H1 (cell line): Measurements from ENCODE around the gene CAPN11. TPM values are rescaled to one million over a fixed set of nuclear protein-coding genes. Genes with fewer than 3 reads are reported as not detected.

Experiments
- CTCF ChIA-PET: fragments of 300-600 bp; sonication (Branson Sonifier 250); formaldehyde crosslinking; loops from one replicate; lab custom pipeline; 2021; ENCODE audit not compliant: partially characterized antibody; lab: Charles Lee
- POLR2A ChIA-PET: fragments of 300-600 bp; sonication (Branson Sonifier 250); formaldehyde crosslinking; loops from one replicate; lab custom pipeline; 2021; ENCODE audit warnings: inconsistent platforms; ENCODE audit not compliant: partially characterized antibody; lab: Charles Lee
- DNase-seq, 2 experiments: peaks; one replicate each; pipeline versions ENCODE4 v3.0.0 to v3.0.0-alpha.2; 2010 to 2022; ENCODE audit warnings: low spot score in 2 of 2, low read depth in 1 of 2, mixed read lengths in 1 of 2
- FAIRE-seq: peaks from 2 replicates; lab custom pipeline; 2011; peaks lifted over from hg19 to GRCh38; lab: Jason Lieb, UNC
- H2AFZ ChIP-seq: 2 replicates; pipeline ENCODE4 v1.8.1; 2012; ENCODE audit warnings: low read length, inconsistent platforms
- H2AK5ac ChIP-seq: 2 replicates; pipeline ENCODE4 v1.6.1; 2013; ENCODE audit warnings: low read depth, low read length
- H2BK120ac ChIP-seq: replicated peaks from 2 replicates; pipeline ENCODE3; 2013; ENCODE audit warnings: low read depth, low read length, inconsistent platforms
- H2BK12ac ChIP-seq: 2 replicates; pipeline ENCODE4 v1.6.1; 2013; ENCODE audit warnings: low read depth, low read length
- H2BK15ac ChIP-seq: 2 replicates; pipeline ENCODE4 v1.6.1; 2013; ENCODE audit warnings: low read length
- H2BK20ac ChIP-seq: 2 replicates; pipeline ENCODE4 v1.6.1; 2013; ENCODE audit warnings: low read length
- H2BK5ac ChIP-seq: 2 replicates; pipeline ENCODE4 v1.6.1; 2013; ENCODE audit warnings: low read depth, low read length
- H3K14ac ChIP-seq: 2 replicates; pipeline ENCODE4 v1.6.1; 2013; ENCODE audit warnings: inconsistent platforms; ENCODE audit not compliant: insufficient read length
- H3K18ac ChIP-seq: 2 replicates; pipeline ENCODE4 v1.6.1; 2013; ENCODE audit warnings: low read length; ENCODE audit errors: extremely low read depth
- H3K23ac ChIP-seq: 2 replicates; pipeline ENCODE4 v1.6.1; 2013; ENCODE audit warnings: inconsistent platforms; ENCODE audit not compliant: insufficient read length
- H3K23me2 ChIP-seq: 2 replicates; pipeline ENCODE4 v1.6.1; 2013; ENCODE audit warnings: low read depth, low read length
- H3K27ac ChIP-seq: 2 replicates; pipeline ENCODE4 v1.6.1; 2011; ENCODE audit warnings: low read depth, low read length, inconsistent platforms
- H3K27me3 ChIP-seq, 4 experiments: replicated peaks in 1 of 4; 1 replicate in 1 of 4; 2 replicates in 3 of 4; pipeline versions ENCODE4 v1.6.1 to v1.8.1; 2011 to 2013; ENCODE audit warnings: low read length in 3 of 4, mild to moderate bottlenecking in 3 of 4, inconsistent platforms in 2 of 4, mixed read lengths in 2 of 4, moderate library complexity in 1 of 4; ENCODE audit not compliant: control insufficient read depth in 3 of 4, insufficient read depth in 3 of 4; ENCODE audit errors: extremely low read depth in 1 of 4
- H3K36me3 ChIP-seq, 4 experiments: 2 replicates each; pipeline versions ENCODE4 v1.6.1 to v1.8.1; 2011 to 2013; ENCODE audit warnings: mild to moderate bottlenecking in 4 of 4, low read length in 3 of 4, moderate library complexity in 2 of 4, control low read depth in 1 of 4, inconsistent platforms in 1 of 4; ENCODE audit not compliant: insufficient read depth in 4 of 4, control insufficient read depth in 2 of 4
- H3K4ac ChIP-seq: replicated peaks from 2 replicates; pipeline ENCODE3; 2013; ENCODE audit warnings: low read length, low read depth, mixed read lengths, inconsistent platforms; ENCODE audit not compliant: insufficient read length
- H3K4me1 ChIP-seq, 4 experiments: replicated peaks in 1 of 4; 1 replicate in 1 of 4; 2 replicates in 3 of 4; pipeline versions ENCODE4 v1.6.1 to v1.8.1; 2011 to 2013; ENCODE audit warnings: low read length in 3 of 4, inconsistent platforms in 2 of 4, mixed read lengths in 1 of 4; ENCODE audit not compliant: insufficient read depth in 4 of 4, control insufficient read depth in 3 of 4
- H3K4me2 ChIP-seq, 2 experiments: 2 replicates each; pipeline versions ENCODE4 v1.6.1 to v1.8.1; 2011 to 2013; ENCODE audit warnings: low read depth in 2 of 2, low read length in 2 of 2, control low read depth in 1 of 2, inconsistent platforms in 1 of 2, mild to moderate bottlenecking in 1 of 2; ENCODE audit not compliant: insufficient read depth in 1 of 2
- H3K4me3 ChIP-seq, 4 experiments: fragments of 200-600, 300-600 bp in 1 of 4; sonication (generic), shearing (Covaris generic), sonication (Bioruptor Twin) in 1 of 4; 2 replicates each; pipeline versions ENCODE4 v1.5.1 to v1.8.1; 2011 to 2016; ENCODE audit warnings: low read length in 4 of 4, low read depth in 3 of 4, control low read depth in 2 of 4, inconsistent platforms in 2 of 4, mild to moderate bottlenecking in 2 of 4, mixed read lengths in 1 of 4, moderate library complexity in 1 of 4; ENCODE audit not compliant: insufficient read depth in 2 of 4; ENCODE audit errors: extremely low read depth in 1 of 4
- H3K56ac ChIP-seq: replicated peaks from 2 replicates; pipeline ENCODE3; 2013; ENCODE audit warnings: low read depth, mild to moderate bottlenecking, mixed read lengths, low read length, inconsistent platforms; ENCODE audit not compliant: insufficient read length
- H3K79me1 ChIP-seq: 2 replicates; pipeline ENCODE4 v1.6.1; 2013; ENCODE audit warnings: low read depth, low read length, control low read depth
- H3K79me2 ChIP-seq, 2 experiments: 2 replicates each; pipeline versions ENCODE4 v1.6.1 to v1.8.1; 2012 to 2013; ENCODE audit warnings: low read length in 2 of 2, mild to moderate bottlenecking in 2 of 2, inconsistent platforms in 1 of 2; ENCODE audit not compliant: insufficient read depth in 2 of 2, control insufficient read depth in 1 of 2
- H3K9ac ChIP-seq, 4 experiments: replicated peaks in 1 of 4; 1 replicate in 1 of 4; 2 replicates in 3 of 4; pipeline versions ENCODE4 v1.6.1 to v1.8.1; 2011 to 2013; ENCODE audit warnings: low read depth in 3 of 4, low read length in 3 of 4, control low read depth in 2 of 4, mild to moderate bottlenecking in 2 of 4, moderate library complexity in 2 of 4, inconsistent platforms in 1 of 4; ENCODE audit errors: extremely low read depth in 1 of 4
- H3K9me3 ChIP-seq, 2 experiments: 2 replicates each; pipeline versions ENCODE4 v1.6.1 to v1.8.1; 2012 to 2013; ENCODE audit warnings: mild to moderate bottlenecking in 2 of 2, moderate library complexity in 2 of 2, control low read depth in 1 of 2, inconsistent platforms in 1 of 2, low read depth in 1 of 2, low read length in 1 of 2, mixed read lengths in 1 of 2; ENCODE audit not compliant: insufficient read depth in 2 of 2
- H4K20me1 ChIP-seq, 2 experiments: replicated peaks in 1 of 2; 2 replicates each; pipeline versions ENCODE3 to v1.8.1; 2011 to 2013; ENCODE audit warnings: inconsistent platforms in 2 of 2, low read length in 2 of 2, mild to moderate bottlenecking in 1 of 2; ENCODE audit not compliant: insufficient read depth in 2 of 2, control insufficient read depth in 1 of 2
- H4K5ac ChIP-seq: 2 replicates; pipeline ENCODE4 v1.6.1; 2013; ENCODE audit warnings: low read length, low read depth, mixed read lengths, inconsistent platforms; ENCODE audit not compliant: insufficient read length
- H4K8ac ChIP-seq: 2 replicates; pipeline ENCODE4 v1.8.0; 2013; ENCODE audit warnings: mild to moderate bottlenecking, moderate library complexity, low read length, inconsistent platforms; ENCODE audit not compliant: insufficient read depth; ENCODE audit errors: extremely low read depth
- H4K91ac ChIP-seq: replicated peaks from 2 replicates; pipeline ENCODE3; 2013; ENCODE audit warnings: low read length, mixed read lengths, inconsistent platforms; ENCODE audit not compliant: insufficient read length
- BCL11A ChIP-seq, 2 experiments: IDR thresholded peaks; one replicate each; pipeline ENCODE4 v1.6.1; 2011; ENCODE audit warnings: low read depth in 2 of 2, low read length in 2 of 2, mild to moderate bottlenecking in 2 of 2
- CBX8 ChIP-seq: fragments of 300-800, 300-1000 bp; sonication (generic); IDR thresholded peaks from 2 replicates; pipeline ENCODE4 v1.7.1; 2016; ENCODE audit warnings: low read depth, low read length, borderline replicate concordance
- CEBPB ChIP-seq: IDR thresholded peaks from 2 replicates; pipeline ENCODE4 v1.6.1; 2012; ENCODE audit warnings: low read depth, low read length
- CHD2 ChIP-seq: IDR thresholded peaks from 2 replicates; pipeline ENCODE4 v1.6.1; 2012; ENCODE audit warnings: low read length, improper control_type of control experiment
- CREB1 ChIP-seq: IDR thresholded peaks from 2 replicates; pipeline ENCODE4 v1.6.1; 2012; ENCODE audit warnings: inconsistent platforms
- CTBP2 ChIP-seq: IDR thresholded peaks from 2 replicates; pipeline ENCODE4 v1.7.0; 2011; ENCODE audit warnings: borderline replicate concordance, mild to moderate bottlenecking, moderate library complexity, mixed read lengths, low read length; ENCODE audit not compliant: insufficient read depth, insufficient read length
- E2F6 ChIP-seq: IDR thresholded peaks from 2 replicates; pipeline ENCODE4 v1.6.1; 2012; ENCODE audit warnings: inconsistent platforms
- FOSL1 ChIP-seq: IDR thresholded peaks from 2 replicates; pipeline ENCODE4 v1.6.1; 2011; ENCODE audit warnings: mild to moderate bottlenecking, low read depth, low read length, moderate library complexity; ENCODE audit not compliant: insufficient read depth
- MAX ChIP-seq: IDR thresholded peaks from 2 replicates; pipeline ENCODE4 v1.6.1; 2012; ENCODE audit warnings: inconsistent platforms
- RFX5 ChIP-seq: IDR thresholded peaks from 2 replicates; pipeline ENCODE4 v1.6.1; 2011; ENCODE audit warnings: low read depth, low read length, improper control_type of control experiment, borderline replicate concordance
- SAP30 ChIP-seq: fragments of 300-600 bp; sonication (generic); IDR thresholded peaks from 2 replicates; pipeline ENCODE4 v1.7.1; 2012; ENCODE audit warnings: low read length, moderate library complexity, mild to moderate bottlenecking, inconsistent platforms; ENCODE audit not compliant: insufficient read depth, insufficient replicate concordance
- SP4 ChIP-seq: IDR thresholded peaks from 2 replicates; pipeline ENCODE4 v1.6.1; 2012; ENCODE audit warnings: low read length, inconsistent platforms
- TAF7 ChIP-seq: optimal IDR thresholded peaks from 2 replicates; pipeline ENCODE3; 2011; ENCODE audit warnings: low read depth, mild to moderate bottlenecking, inconsistent platforms, low read length, moderate library complexity, borderline replicate concordance
- TBP ChIP-seq: IDR thresholded peaks from 2 replicates; pipeline ENCODE4 v1.6.1; 2011; ENCODE audit warnings: low read depth, low read length, improper control_type of control experiment
- WGBS, 2 experiments: shearing (Covaris generic) in 1 of 2; methylation state at CpG; one replicate each; pipeline versions ENCODE4 v1.1.6 to v1.1.7; 2013 to 2015; ENCODE audit warnings: low lambda C conversion rate in 2 of 2, mixed read lengths in 2 of 2, inconsistent platforms in 1 of 2, low coverage in 1 of 2, missing lambda C conversion rate in 1 of 2; ENCODE audit not compliant: insufficient replicate concordance in 2 of 2, insufficient coverage in 1 of 2, insufficient read length in 1 of 2; ENCODE audit errors: extremely low coverage in 1 of 2, missing lambda C conversion rate in 1 of 2; 5-methylcytosine and 5-hydroxymethylcytosine counted together
- polyA plus RNA-seq, 7 experiments: library from polyadenylated mRNA; depleted of rRNA in 3 of 7; stranded (reverse) in 5 of 7; unstranded in 2 of 7; fragments of >200 nt in 5 of 7; fragments of 200-250 nt in 2 of 7; gene quantifications; 1 replicate in 5 of 7; 2 replicates in 1 of 7; 4 replicates in 1 of 7; pipeline versions ENCODE4 v1.2.1 to v1.2.3, GENCODE V29; 2011 to 2013; ENCODE audit warnings: missing spikeins in 2 of 7, mixed read lengths in 2 of 7
- total RNA-seq: library from RNA; stranded (reverse); fragmentation: NEBNext Ultra II Directional; extraction: Animal tissue kit (Norgen Biotek cat#: 25700); gene quantifications from 2 replicates; pipeline ENCODE4 v1.2.1, GENCODE V29; 2021

Gene CAPN11
- total and polyA plus RNA-seq, 2 of the 8 experiments (the other 6 are each of a cell fraction or from before 2014, with no cell fraction given): 0.95 to 0.97 TPM

- H3K79me1 ChIP-seq: no peaks in the 10 kb centered on the region; the same call in 1 of the 2 replicates
- H3K4me2 ChIP-seq: no peak overlapping the region
- no peak overlapping the region for H3K4me3 ChIP-seq
- H3K27me3 ChIP-seq: no peaks in the 10 kb centered on the region
- H4K8ac ChIP-seq: no peak overlapping the region
- H3K9me3 ChIP-seq: no peaks in the 10 kb centered on the region
- no peak overlapping the region for H3K18ac ChIP-seq
- H3K23ac ChIP-seq: no peak overlapping the region
- H3K4ac ChIP-seq: no peak overlapping the region
- CTCF ChIA-PET: interaction anchor here (0.9 to 1.6 kb wide), 4 partner anchors 11 to 46 kb away, joined by 3 to 6 read pairs (median 6); no protein-coding TSS in a partner anchor
- POLR2A ChIA-PET: interaction anchor here (0.8 kb wide), 1 partner anchor 18 kb away, joined by 3 read pairs; no protein-coding TSS in a partner anchor
- H3K9ac ChIP-seq: no peak overlapping the region
- H4K91ac ChIP-seq: no peak overlapping the region
- H2BK5ac ChIP-seq: no peak overlapping the region
- H2BK20ac ChIP-seq: no peak overlapping the region
- H2AK5ac ChIP-seq: no peak overlapping the region
- peaks cover 0 to 3% (median under 1%) of the 10 kb centered on the region in 4 experiments; a peak in 2 of 7 replicates for H3K4me1 ChIP-seq
- H3K14ac ChIP-seq: no peak overlapping the region
- DNase-seq: no peak
- no peaks in the 10 kb centered on the region for H3K23me2 ChIP-seq
- H2BK12ac ChIP-seq: no peak overlapping the region
- peaks cover 2% of the 10 kb centered on the region in 2 experiments for H4K20me1 ChIP-seq
- H3K27ac ChIP-seq: no peak overlapping the region
- H2BK120ac ChIP-seq: no peak overlapping the region
- no peak overlapping the region for H2AFZ ChIP-seq
- H3K79me2 ChIP-seq: no peaks in the 10 kb centered on the region
- no peak for FAIRE-seq
- H3K36me3 ChIP-seq: peaks cover 11 to 39% (median 22%) of the 10 kb centered on the region in 4 experiments; a peak in 7 of 8 replicates
- 88% methylated on average over 10 of the region's 10 CpGs; no CpG with 5 or more reads in 1 of the 2 experiments for WGBS, 2 experiments
- no peak overlapping the region for H2BK15ac ChIP-seq
- no peak overlapping the region for H4K5ac ChIP-seq
- H3K56ac ChIP-seq: no peak overlapping the region
- no peak for TF ChIP-seq TBP
- TF ChIP-seq RFX5: no peak
- TF ChIP-seq TAF7: no peak
- no peak for TF ChIP-seq MAX
- TF ChIP-seq CTBP2: no peak
- TF ChIP-seq CHD2: no peak
- no peak for TF ChIP-seq CEBPB
- no peak for TF ChIP-seq E2F6
- TF ChIP-seq FOSL1: no peak
- no peak for TF ChIP-seq SAP30
- no peak for TF ChIP-seq SP4
- no peak for TF ChIP-seq BCL11A (IDR thresholded peaks at IDR 0.05; ENCODE audit: low read depth in 2 of 2, low read length in 2 of 2)
- no peak for TF ChIP-seq CREB1
- no peak for TF ChIP-seq CBX8
Observed at GRCh38 chr6:44146685-44147084, 11.9 kb upstream of the CAPN11 start.
